Measurements from ENCODE around the gene ABCA12. TPM values are rescaled to one million over a fixed set of nuclear protein-coding genes. Genes with fewer than 3 reads are reported as not detected.

ABCA12 gene
- total and polyA plus RNA-seq, 12 donors: under 0.01 to 0.04 TPM; not detected in 10

DNA sequence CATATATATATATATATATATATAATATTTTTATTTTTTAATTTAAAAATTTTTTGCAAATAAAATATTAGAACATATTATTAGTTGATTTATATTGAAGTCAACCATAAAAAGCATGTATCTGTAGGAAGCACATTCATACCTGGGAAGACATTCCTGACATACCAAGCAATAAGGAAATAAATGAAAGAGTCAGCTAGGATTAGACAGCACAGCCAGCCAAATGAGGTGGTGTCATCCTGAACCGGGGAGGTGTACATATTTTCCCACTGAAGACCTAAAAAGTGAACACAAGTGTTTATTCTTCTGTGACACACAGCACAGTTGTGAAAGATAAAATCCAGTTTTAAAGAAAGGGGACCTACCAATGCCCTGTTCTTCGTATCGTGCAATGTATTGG, 149.2 kb downstream of the ABCA12 start:
- no peaks in the 10 kb centered on the region for H3K9me3 ChIP-seq (replicated peaks in 1 of 3)
- intact Hi-C loops (cut with DNase I): no loop called here
- WGBS, 4 donors: 84 to 94% (median 86%) methylated on average over 3 of the region's 3 CpGs
- no peaks in the 10 kb centered on the region for H3K36me3 ChIP-seq (replicated peaks in 1 of 2)
- no peaks in the 10 kb centered on the region for H3K4me1 ChIP-seq (replicated peaks in 1 of 2)
- no peak overlapping the region for H3K27ac ChIP-seq
- TF ChIP-seq, protein P1, sequence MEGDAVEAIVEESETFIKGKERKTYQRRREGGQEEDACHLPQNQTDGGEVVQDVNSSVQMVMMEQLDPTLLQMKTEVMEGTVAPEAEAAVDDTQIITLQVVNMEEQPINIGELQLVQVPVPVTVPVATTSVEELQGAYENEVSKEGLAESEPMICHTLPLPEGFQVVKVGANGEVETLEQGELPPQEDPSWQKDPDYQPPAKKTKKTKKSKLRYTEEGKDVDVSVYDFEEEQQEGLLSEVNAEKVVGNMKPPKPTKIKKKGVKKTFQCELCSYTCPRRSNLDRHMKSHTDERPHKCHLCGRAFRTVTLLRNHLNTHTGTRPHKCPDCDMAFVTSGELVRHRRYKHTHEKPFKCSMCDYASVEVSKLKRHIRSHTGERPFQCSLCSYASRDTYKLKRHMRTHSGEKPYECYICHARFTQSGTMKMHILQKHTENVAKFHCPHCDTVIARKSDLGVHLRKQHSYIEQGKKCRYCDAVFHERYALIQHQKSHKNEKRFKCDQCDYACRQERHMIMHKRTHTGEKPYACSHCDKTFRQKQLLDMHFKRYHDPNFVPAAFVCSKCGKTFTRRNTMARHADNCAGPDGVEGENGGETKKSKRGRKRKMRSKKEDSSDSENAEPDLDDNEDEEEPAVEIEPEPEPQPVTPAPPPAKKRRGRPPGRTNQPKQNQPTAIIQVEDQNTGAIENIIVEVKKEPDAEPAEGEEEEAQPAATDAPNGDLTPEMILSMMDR (IDR thresholded peaks at IDR 0.05): no peak
- TF ChIP-seq POLR2A (IDR thresholded peaks at IDR 0.05): no peak
- H3K4me3 ChIP-seq: no peak overlapping the region
- no peaks in the 10 kb centered on the region for H3K27me3 ChIP-seq
- DNase-seq: no peak

DNA sequence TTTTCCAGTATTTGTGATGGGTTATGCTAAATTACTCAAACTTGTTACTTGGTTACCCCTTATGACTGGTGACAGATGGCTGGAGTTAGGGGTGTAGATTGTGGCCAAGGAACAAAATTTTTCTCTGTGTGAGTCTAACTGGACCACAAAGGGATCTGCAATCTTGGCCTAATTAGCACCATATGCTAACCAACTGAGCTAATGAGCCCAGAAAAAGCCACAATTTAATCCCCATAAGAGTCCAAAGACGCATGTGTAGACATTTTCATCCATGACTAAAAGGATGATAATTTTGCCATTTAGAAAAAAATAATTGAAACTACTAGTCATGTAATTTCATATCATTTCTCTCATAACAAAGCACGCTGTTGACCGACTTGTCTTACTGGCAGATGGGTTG, 151.2 kb downstream of the ABCA12 start:
- no peaks in the 10 kb centered on the region for H3K27me3 ChIP-seq
- H3K36me3 ChIP-seq (replicated peaks in 1 of 2): no peaks in the 10 kb centered on the region
- TF ChIP-seq, protein P1 (IDR thresholded peaks at IDR 0.05): no peak
- TF ChIP-seq POLR2A (IDR thresholded peaks at IDR 0.05): no peak
- no peak overlapping the region for H3K4me3 ChIP-seq
- DNase-seq: no peak
- 84 to 89% (median 88%) methylated on average over 3 of the region's 3 CpGs for WGBS, 4 donors
- no peaks in the 10 kb centered on the region for H3K9me3 ChIP-seq (replicated peaks in 1 of 3)
- H3K27ac ChIP-seq: no peak overlapping the region
- no peaks in the 10 kb centered on the region for H3K4me1 ChIP-seq (replicated peaks in 1 of 2)
- intact Hi-C loops (cut with DNase I): no loop called here

DNA sequence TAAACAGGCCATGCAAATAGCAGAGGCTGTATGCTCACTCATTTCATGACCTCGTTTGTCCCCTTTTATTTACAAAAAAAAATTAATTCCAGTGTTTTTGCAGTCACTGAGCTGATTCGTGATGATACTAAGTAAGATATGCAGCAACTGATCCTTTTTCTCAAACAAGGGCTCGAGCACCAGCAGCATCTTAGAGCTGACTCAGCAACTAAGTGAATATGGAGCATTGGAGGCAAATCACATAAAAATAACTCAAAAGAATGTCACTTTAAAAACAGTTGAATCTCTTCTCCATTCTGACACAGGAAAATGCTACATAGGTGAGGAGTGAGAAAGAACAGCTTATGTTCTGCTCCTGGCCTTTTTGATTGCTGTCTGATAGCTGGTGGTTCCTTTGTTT, 152.8 kb downstream of the ABCA12 start:
- no peaks in the 10 kb centered on the region for H3K4me1 ChIP-seq (replicated peaks in 1 of 2)
- H3K27me3 ChIP-seq: no peaks in the 10 kb centered on the region
- WGBS, 4 donors: 55 to 61% (median 58%) methylated on average over 3 of the region's 3 CpGs
- TF ChIP-seq, protein P1 (IDR thresholded peaks at IDR 0.05): no peak
- TF ChIP-seq POLR2A (IDR thresholded peaks at IDR 0.05): no peak
- H3K9me3 ChIP-seq (replicated peaks in 1 of 3): no peaks in the 10 kb centered on the region
- DNase-seq: no peak
- no peaks in the 10 kb centered on the region for H3K36me3 ChIP-seq (replicated peaks in 1 of 2)
- no peak overlapping the region for H3K4me3 ChIP-seq
- intact Hi-C loops (cut with DNase I): no loop called here
- no peak overlapping the region for H3K27ac ChIP-seq

DNA sequence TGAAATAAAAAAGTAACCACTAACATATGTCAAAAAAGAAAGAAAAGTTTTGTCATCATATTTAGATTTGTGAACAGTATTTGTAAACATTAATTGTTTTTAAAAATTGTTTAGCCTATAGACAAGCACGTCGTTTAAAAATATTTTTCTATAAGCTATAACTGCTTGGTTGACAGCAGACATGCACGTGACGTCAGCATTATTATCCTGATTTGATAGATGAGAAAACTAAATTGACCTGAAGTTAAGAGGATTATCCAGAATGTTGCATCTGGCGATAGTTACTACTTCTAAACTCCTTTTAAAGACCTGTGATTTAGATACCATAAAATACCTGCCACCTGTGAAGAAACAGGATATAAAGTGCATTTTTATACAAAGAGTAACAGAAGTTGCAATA, 172.0 kb downstream of the ABCA12 start:
- H3K27ac ChIP-seq: no peak overlapping the region
- no peaks in the 10 kb centered on the region for H3K4me1 ChIP-seq (replicated peaks in 1 of 2)
- H3K36me3 ChIP-seq (replicated peaks in 1 of 2): no peaks in the 10 kb centered on the region
- no peak for DNase-seq
- intact Hi-C loops (cut with DNase I): no loop called here
- TF ChIP-seq, protein P1 (IDR thresholded peaks at IDR 0.05): no peak
- TF ChIP-seq POLR2A (IDR thresholded peaks at IDR 0.05): no peak
- no peak overlapping the region for H3K4me3 ChIP-seq
- WGBS, 4 donors: 82 to 88% (median 86%) methylated on average over 5 of the region's 5 CpGs
- no peaks in the 10 kb centered on the region for H3K9me3 ChIP-seq (replicated peaks in 1 of 3)
- H3K27me3 ChIP-seq: no peaks in the 10 kb centered on the region
